Neuron (in vitro differentiated cells): ENCODE results near the gene ZDHHC24.

ENCODE experiments used
- H2AFZ ChIP-seq: one replicate; pipeline ENCODE4 v1.6.1; 2013; ENCODE audit warnings: low read depth, mild to moderate bottlenecking, inconsistent platforms, low read length, moderate library complexity
- H3K27me3 ChIP-seq: one replicate; pipeline ENCODE4 v1.6.1; 2013; ENCODE audit warnings: low read length; ENCODE audit not compliant: insufficient read depth
- H3K36me3 ChIP-seq: one replicate; pipeline ENCODE4 v1.6.1; 2013; ENCODE audit warnings: low read length; ENCODE audit not compliant: insufficient read depth
- H3K4me1 ChIP-seq: one replicate; pipeline ENCODE4 v1.6.1; 2013; ENCODE audit warnings: low read length; ENCODE audit not compliant: insufficient read depth
- H3K4me3 ChIP-seq: 2 replicates; pipeline ENCODE4 v1.5.1; 2013; ENCODE audit warnings: mild to moderate bottlenecking, low read length, moderate library complexity
- H3K9me3 ChIP-seq: one replicate; pipeline ENCODE4 v1.6.1; 2013; ENCODE audit warnings: low read length

ZDHHC24 gene

GRCh38 chr11:66561975-66562248, 16.1 kb upstream of the ZDHHC24 start:
- no peaks in the 10 kb centered on the region for H3K36me3 ChIP-seq
- no peak overlapping the region for H2AFZ ChIP-seq
- no peak overlapping the region for H3K4me3 ChIP-seq
- no peaks in the 10 kb centered on the region for H3K27me3 ChIP-seq
- no peaks in the 10 kb centered on the region for H3K9me3 ChIP-seq
- no peaks in the 10 kb centered on the region for H3K4me1 ChIP-seq

GRCh38 chr11:66561178-66561974, 15.5 kb upstream of the ZDHHC24 start:
- Histone ChIP-seq H2AFZ (no peak overlapping the region), H3K36me3 (no peaks in the 10 kb centered on the region), H3K27me3 (no peaks in the 10 kb centered on the region), H3K9me3 (no peaks in the 10 kb centered on the region), H3K4me3 (no peak overlapping the region), H3K4me1 (no peaks in the 10 kb centered on the region)

GRCh38 chr11:66559866-66560676, 14.2 kb upstream of the ZDHHC24 start:
- Histone ChIP-seq H3K4me1 (no peaks in the 10 kb centered on the region), H3K4me3 (no peak overlapping the region), H3K9me3 (no peaks in the 10 kb centered on the region), H3K27me3 (no peaks in the 10 kb centered on the region), H2AFZ (no peak overlapping the region), H3K36me3 (no peaks in the 10 kb centered on the region)

GRCh38 chr11:66559142-66559865, 13.5 kb upstream of the ZDHHC24 start:
- H3K9me3 ChIP-seq = no peaks in the 10 kb centered on the region
- no peak overlapping the region for H2AFZ ChIP-seq
- H3K36me3 ChIP-seq = no peaks in the 10 kb centered on the region
- H3K4me3 ChIP-seq = no peak overlapping the region
- H3K27me3 ChIP-seq = no peaks in the 10 kb centered on the region
- no peaks in the 10 kb centered on the region for H3K4me1 ChIP-seq

- Histone ChIP-seq H3K27me3 (no peaks in the 10 kb centered on the region), H2AFZ (no peak overlapping the region), H3K4me3 (no peak overlapping the region), H3K9me3 (no peaks in the 10 kb centered on the region), H3K36me3 (no peaks in the 10 kb centered on the region), H3K4me1 (no peaks in the 10 kb centered on the region)
These were observed 12.0 kb upstream of the ZDHHC24 start for GRCh38 chr11:66557733-66558326.

- no peak overlapping the region for H2AFZ ChIP-seq
- H3K36me3 ChIP-seq = no peaks in the 10 kb centered on the region
- no peaks in the 10 kb centered on the region for H3K27me3 ChIP-seq
- H3K4me3 ChIP-seq = no peak overlapping the region
- no peaks in the 10 kb centered on the region for H3K9me3 ChIP-seq
- H3K4me1 ChIP-seq = no peaks in the 10 kb centered on the region
These were observed 10.2 kb upstream of the ZDHHC24 start for GRCh38 chr11:66556086-66556485.

- Histone ChIP-seq H3K4me1 (no peaks in the 10 kb centered on the region), H2AFZ (no peak overlapping the region), H3K9me3 (no peaks in the 10 kb centered on the region), H3K36me3 (no peaks in the 10 kb centered on the region), H3K4me3 (no peak overlapping the region), H3K27me3 (no peaks in the 10 kb centered on the region)
These were observed 9.6 kb upstream of the ZDHHC24 start for GRCh38 chr11:66555416-66555815.

GRCh38 chr11:66554602-66555001, 8.8 kb upstream of the ZDHHC24 start:
- Histone ChIP-seq H3K36me3 (no peaks in the 10 kb centered on the region), H3K4me1 (no peaks in the 10 kb centered on the region), H3K4me3 (no peak overlapping the region), H3K27me3 (no peaks in the 10 kb centered on the region), H2AFZ (no peak overlapping the region), H3K9me3 (no peaks in the 10 kb centered on the region)

- no peak overlapping the region for H3K4me3 ChIP-seq
- peaks cover 11% of the 10 kb centered on the region for H3K4me1 ChIP-seq
These were observed 5.0 kb upstream of the ZDHHC24 start for GRCh38 chr11:66550887-66551286.

GRCh38 chr11:66549696-66550095, 3.8 kb upstream of the ZDHHC24 start:
- no peak overlapping the region for H3K4me3 ChIP-seq
- H2AFZ ChIP-seq = no peak overlapping the region
- H3K27me3 ChIP-seq = no peaks in the 10 kb centered on the region
- H3K4me1 ChIP-seq = peaks cover 17% of the 10 kb centered on the region
- no peaks in the 10 kb centered on the region for H3K36me3 ChIP-seq
- no peaks in the 10 kb centered on the region for H3K9me3 ChIP-seq

More at GRCh38 chr11:66550887-66551286, 5.0 kb upstream of the ZDHHC24 start:
- no peak overlapping the region for H2AFZ ChIP-seq
- H3K27me3 ChIP-seq = no peaks in the 10 kb centered on the region
- no peaks in the 10 kb centered on the region for H3K36me3 ChIP-seq
- H3K9me3 ChIP-seq = no peaks in the 10 kb centered on the region

GRCh38 chr11:66548774-66549630, 3.2 kb upstream of the ZDHHC24 start:
- Histone ChIP-seq H3K9me3 (no peaks in the 10 kb centered on the region), H3K36me3 (no peaks in the 10 kb centered on the region), H2AFZ (no peak overlapping the region), H3K4me1 (peaks cover 24% of the 10 kb centered on the region), H3K4me3 (no peak overlapping the region), H3K27me3 (no peaks in the 10 kb centered on the region)

- Histone ChIP-seq H3K4me3 (no peak overlapping the region), H3K27me3 (no peaks in the 10 kb centered on the region), H3K36me3 (no peaks in the 10 kb centered on the region), H3K4me1 (peaks cover 30% of the 10 kb centered on the region), H3K9me3 (no peaks in the 10 kb centered on the region), H2AFZ (no peak overlapping the region)
These were observed 2.2 kb upstream of the ZDHHC24 start for GRCh38 chr11:66548041-66548440.
